Right lobe of liver (tissue), 4 donors: ENCODE results near the gene SPOCK1.

ENCODE experiments used
- CTCF ChIP-seq, 4 donors: fragments of 200-600 bp in 3 of 4; fragments of 450-650 bp in 1 of 4; IDR thresholded peaks; one replicate each; pipeline versions ENCODE4 v1.5.1 to v1.8.0; 2016 to 2022; ENCODE audit warnings: antibody characterized with exemption in 4 of 4, mild to moderate bottlenecking in 2 of 4
- POLR2A ChIP-seq: fragments of 450-650 bp; IDR thresholded peaks from one replicate; pipeline ENCODE4 v1.6.1; 2017; ENCODE audit warnings: antibody characterized with exemption, mild to moderate bottlenecking
- donor health status: DM: no; HTN: no; CAD: no.
- donor health status: DM: no; HTN: no; CAD: no.
- donor health status: DM: no; HTN: yes; CAD: no.

DNA sequence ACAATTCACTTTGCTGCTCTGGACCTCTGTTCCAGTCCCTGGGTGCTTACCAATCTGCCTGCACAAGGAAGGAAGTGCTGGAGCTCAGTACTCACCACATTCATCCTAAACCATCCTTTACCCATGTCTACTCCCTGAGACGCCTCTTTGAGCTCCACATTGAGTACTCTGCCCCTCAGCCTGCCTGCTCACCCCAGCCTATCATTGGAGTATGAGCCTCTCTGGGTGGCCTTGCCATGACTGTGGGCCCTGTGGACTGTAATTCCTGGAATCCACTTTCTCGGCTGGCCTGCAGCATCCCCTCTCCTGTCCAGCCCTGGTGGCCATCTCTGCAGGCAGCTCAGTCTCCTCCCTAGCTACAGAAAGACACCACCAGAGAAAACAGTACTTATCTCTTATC is 428.6 kb downstream of the SPOCK1 start:
- TF ChIP-seq CTCF (IDR thresholded peaks at IDR 0.05), result no peak
- no peak for TF ChIP-seq POLR2A
